ENCODE measurements around the gene TSPAN15.

The TSPAN15 gene

GRCh38 chr10:69477968-69478597 lies 26.8 kb downstream of the TSPAN15 start:
- no peak overlapping the region for H3K4me3 ChIP-seq (ENCODE audit: low read depth, low read length)
- no peak for TF ChIP-seq CTCF (IDR thresholded peaks at IDR 0.05; ENCODE audit: borderline replicate concordance, insufficient read depth, low read depth, low read length)

- H3K4me3 ChIP-seq (ENCODE audit: low read depth, low read length), result no peak overlapping the region
- no peak for TF ChIP-seq CTCF (IDR thresholded peaks at IDR 0.05; ENCODE audit: borderline replicate concordance, insufficient read depth, low read depth, low read length)
Observed at GRCh38 chr10:69479240-69480067, 28.2 kb downstream of the TSPAN15 start.

GRCh38 chr10:69480068-69480412 lies 28.8 kb downstream of the TSPAN15 start:
- no peak overlapping the region for H3K4me3 ChIP-seq (ENCODE audit: low read depth, low read length)
- no peak for TF ChIP-seq CTCF (IDR thresholded peaks at IDR 0.05; ENCODE audit: borderline replicate concordance, insufficient read depth, low read depth, low read length)

- no peak overlapping the region for H3K4me3 ChIP-seq (ENCODE audit: low read depth, low read length)
- TF ChIP-seq CTCF (IDR thresholded peaks at IDR 0.05; ENCODE audit: borderline replicate concordance, insufficient read depth, low read depth, low read length), result no peak
Observed at GRCh38 chr10:69481305-69481704, 30.0 kb downstream of the TSPAN15 start.

GRCh38 chr10:69481811-69482524 lies 30.7 kb downstream of the TSPAN15 start:
- H3K4me3 ChIP-seq (ENCODE audit: low read depth, low read length), result no peak overlapping the region
- TF ChIP-seq CTCF (IDR thresholded peaks at IDR 0.05; ENCODE audit: borderline replicate concordance, insufficient read depth, low read depth, low read length), result no peak

- TF ChIP-seq CTCF (IDR thresholded peaks at IDR 0.05; ENCODE audit: borderline replicate concordance, insufficient read depth, low read depth, low read length), result no peak
- no peak overlapping the region for H3K4me3 ChIP-seq (ENCODE audit: low read depth, low read length)
Observed at GRCh38 chr10:69483963-69484362, 32.7 kb downstream of the TSPAN15 start.
